Measurements from ENCODE around the gene TBC1D22A.

TBC1D22A gene

GRCh38 chr22:46959369-46959768, 196.9 kb downstream of the TBC1D22A start:
- H3K9ac ChIP-seq (ENCODE audit: low read length), result no peak overlapping the region
- no peak for DNase-seq
- H2AFZ ChIP-seq (ENCODE audit: low read length), result no peak overlapping the region
- no peaks in the 10 kb centered on the region for H3K4me1 ChIP-seq (ENCODE audit: low read length)
- no peak overlapping the region for H3K4me2 ChIP-seq (ENCODE audit: low read depth, low read length)
- no peak overlapping the region for H3K4me3 ChIP-seq (ENCODE audit: low read length)
- no peaks in the 10 kb centered on the region for H3K36me3 ChIP-seq (replicated peaks; ENCODE audit: insufficient read depth, low read length)
- H3K9me3 ChIP-seq (replicated peaks; ENCODE audit: insufficient read depth, low read length), result no peaks in the 10 kb centered on the region
- no peaks in the 10 kb centered on the region for H3K27me3 ChIP-seq (replicated peaks; ENCODE audit: insufficient read depth, low read length)
- H3K79me2 ChIP-seq (ENCODE audit: low read length), result no peaks in the 10 kb centered on the region
- no peaks in the 10 kb centered on the region for H3K9me2 ChIP-seq (replicated peaks; ENCODE audit: insufficient read depth, low read length)
- H3K27ac ChIP-seq (ENCODE audit: low read length), result no peak overlapping the region
- H3F3A ChIP-seq (ENCODE audit: insufficient read depth, low read length), result no peaks in the 10 kb centered on the region
- TF ChIP-seq EZH2phosphoT487 (IDR thresholded peaks at IDR 0.05; ENCODE audit: low read length), result no peak
- no peak for TF ChIP-seq EZH2 (optimal IDR thresholded peaks at IDR 0.05; ENCODE audit: low read depth, low read length)
- TF ChIP-seq CTCF (IDR thresholded peaks at IDR 0.05; ENCODE audit: low read length), result no peak
- no peaks in the 10 kb centered on the region for H4K20me1 ChIP-seq (ENCODE audit: insufficient read depth, low read length)

GRCh38 chr22:46961591-46962295, 199.3 kb downstream of the TBC1D22A start:
- no peak overlapping the region for H2AFZ ChIP-seq (ENCODE audit: low read length)
- no peaks in the 10 kb centered on the region for H4K20me1 ChIP-seq (ENCODE audit: insufficient read depth, low read length)
- no peaks in the 10 kb centered on the region for H3K79me2 ChIP-seq (ENCODE audit: low read length)
- no peak overlapping the region for H3K4me2 ChIP-seq (ENCODE audit: low read depth, low read length)
- no peak for DNase-seq
- H3K9me2 ChIP-seq (replicated peaks; ENCODE audit: insufficient read depth, low read length), result no peaks in the 10 kb centered on the region
- H3K27me3 ChIP-seq (replicated peaks; ENCODE audit: insufficient read depth, low read length), result no peaks in the 10 kb centered on the region
- H3K9ac ChIP-seq (ENCODE audit: low read length), result no peak overlapping the region
- no peaks in the 10 kb centered on the region for H3K36me3 ChIP-seq (replicated peaks; ENCODE audit: insufficient read depth, low read length)
- H3K4me3 ChIP-seq (ENCODE audit: low read length), result no peak overlapping the region
- no peaks in the 10 kb centered on the region for H3K9me3 ChIP-seq (replicated peaks; ENCODE audit: insufficient read depth, low read length)
- TF ChIP-seq EZH2phosphoT487 (IDR thresholded peaks at IDR 0.05; ENCODE audit: low read length) (no peak), EZH2 (optimal IDR thresholded peaks at IDR 0.05; ENCODE audit: low read depth, low read length) (no peak), CTCF (IDR thresholded peaks at IDR 0.05; ENCODE audit: low read length) (no peak)
- H3K4me1 ChIP-seq (ENCODE audit: low read length), result no peaks in the 10 kb centered on the region
- no peaks in the 10 kb centered on the region for H3F3A ChIP-seq (ENCODE audit: insufficient read depth, low read length)
- no peak overlapping the region for H3K27ac ChIP-seq (ENCODE audit: low read length)

- DNase-seq, result no peak
- Histone ChIP-seq H3K9me3 (replicated peaks; ENCODE audit: insufficient read depth, low read length) (no peaks in the 10 kb centered on the region), H3K79me2 (ENCODE audit: low read length) (no peaks in the 10 kb centered on the region), H3K27me3 (replicated peaks; ENCODE audit: insufficient read depth, low read length) (no peaks in the 10 kb centered on the region), H3K4me3 (ENCODE audit: low read length) (no peak overlapping the region), H3K9ac (ENCODE audit: low read length) (no peak overlapping the region), H3K4me1 (ENCODE audit: low read length) (no peaks in the 10 kb centered on the region), H3K27ac (ENCODE audit: low read length) (no peak overlapping the region), H4K20me1 (ENCODE audit: insufficient read depth, low read length) (no peaks in the 10 kb centered on the region), H3K9me2 (replicated peaks; ENCODE audit: insufficient read depth, low read length) (no peaks in the 10 kb centered on the region), H3K4me2 (ENCODE audit: low read depth, low read length) (no peak overlapping the region), H2AFZ (ENCODE audit: low read length) (no peak overlapping the region), H3F3A (ENCODE audit: insufficient read depth, low read length) (no peaks in the 10 kb centered on the region), H3K36me3 (replicated peaks; ENCODE audit: insufficient read depth, low read length) (no peaks in the 10 kb centered on the region)
- no peak for TF ChIP-seq EZH2phosphoT487 (IDR thresholded peaks at IDR 0.05; ENCODE audit: low read length)
- TF ChIP-seq CTCF (IDR thresholded peaks at IDR 0.05; ENCODE audit: low read length), result no peak
- TF ChIP-seq EZH2 (optimal IDR thresholded peaks at IDR 0.05; ENCODE audit: low read depth, low read length), result no peak
Measured at GRCh38 chr22:46962406-46962805, 200.0 kb downstream of the TBC1D22A start.
